SH-SY5Y (cell line): ENCODE data around the gene EIF2B1.

Experiments used
- GATA2 ChIP-seq: IDR thresholded peaks from 2 replicates; pipeline ENCODE4 v1.6.1; 2011; ENCODE audit warnings: mild to moderate bottlenecking, low read depth, low read length
- GATA3 ChIP-seq: IDR thresholded peaks from 2 replicates; pipeline ENCODE4 v1.6.1; 2011; ENCODE audit warnings: low read depth, mild to moderate bottlenecking, low read length, moderate library complexity

DNA sequence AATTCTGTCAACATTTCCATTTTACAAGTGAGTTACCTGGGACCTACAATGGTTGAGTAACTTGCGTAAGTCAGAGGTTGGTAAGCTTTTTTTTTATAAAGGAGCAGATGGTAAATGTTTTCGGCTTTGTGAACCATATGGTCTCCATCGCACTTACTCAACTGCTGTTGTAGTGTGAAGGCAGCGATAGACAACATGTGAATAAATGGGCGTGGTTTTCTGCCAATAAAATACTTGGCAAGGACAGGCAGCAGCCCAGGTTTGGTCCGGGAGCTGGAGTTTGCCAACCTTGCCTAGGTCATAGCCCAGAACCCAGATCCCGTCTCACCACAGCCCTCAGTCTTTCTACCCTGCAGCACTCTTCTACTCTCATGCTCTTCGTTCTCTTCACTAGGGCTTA is 25.3 kb downstream of the EIF2B1 start:
- TF ChIP-seq GATA2 (no peak), GATA3 (no peak)
